ENCODE results near the gene PDZD2.
"Not testable (repeated sequence)": the region's sequence is repeated elsewhere in the genome, so short reads cannot be mapped to it uniquely, and the experiment has no call there.

Gene PDZD2

GRCh38 chr5:31732821-31733220, 93.9 kb downstream of the PDZD2 start:
- DNase-seq (ENCODE audit: low read depth in 2 of 2) = not testable (repeated sequence)

GRCh38 chr5:31733371-31733770, 94.4 kb downstream of the PDZD2 start:
- no peak for DNase-seq (ENCODE audit: low read depth in 2 of 2)

GRCh38 chr5:31736127-31736526, 97.2 kb downstream of the PDZD2 start:
- no peak for DNase-seq (ENCODE audit: low read depth in 2 of 2)

GRCh38 chr5:31738199-31738598, 99.3 kb downstream of the PDZD2 start:
- DNase-seq (ENCODE audit: low read depth in 2 of 2) = no peak

GRCh38 chr5:31741496-31741895, 102.6 kb downstream of the PDZD2 start:
- no peak for DNase-seq (ENCODE audit: low read depth in 2 of 2)

GRCh38 chr5:31743678-31744077, 104.7 kb downstream of the PDZD2 start:
- DNase-seq (ENCODE audit: low read depth in 2 of 2) = no peak

- DNase-seq (ENCODE audit: low read depth in 2 of 2) = no peak
Measured at GRCh38 chr5:31748458-31749172, 109.7 kb downstream of the PDZD2 start.

- no peak for DNase-seq (ENCODE audit: low read depth in 2 of 2)
Measured at GRCh38 chr5:31750215-31750614, 111.3 kb downstream of the PDZD2 start.

- DNase-seq (ENCODE audit: low read depth in 2 of 2) = no peak
Measured at GRCh38 chr5:31751610-31752009, 112.7 kb downstream of the PDZD2 start.

GRCh38 chr5:31753700-31754357, 114.9 kb downstream of the PDZD2 start:
- no peak for DNase-seq (ENCODE audit: low read depth in 2 of 2)

- no peak for DNase-seq (ENCODE audit: low read depth in 2 of 2)
Measured at GRCh38 chr5:31754358-31754704, 115.4 kb downstream of the PDZD2 start.

- DNase-seq (ENCODE audit: low read depth in 2 of 2) = no peak
Measured at GRCh38 chr5:31754741-31755675, 116.1 kb downstream of the PDZD2 start.

GRCh38 chr5:31755676-31756230, 116.8 kb downstream of the PDZD2 start:
- no peak for DNase-seq (ENCODE audit: low read depth in 2 of 2)

GRCh38 chr5:31757806-31758205, 118.9 kb downstream of the PDZD2 start:
- DNase-seq (ENCODE audit: low read depth in 2 of 2) = no peak

- no peak for DNase-seq (ENCODE audit: low read depth in 2 of 2)
Measured at GRCh38 chr5:31758803-31759425, 120.0 kb downstream of the PDZD2 start.

- DNase-seq (ENCODE audit: low read depth in 2 of 2) = no peak
Measured at GRCh38 chr5:31759925-31760324, 121.0 kb downstream of the PDZD2 start.

- no peak for DNase-seq (ENCODE audit: low read depth in 2 of 2)
Measured at GRCh38 chr5:31761877-31762276, 122.9 kb downstream of the PDZD2 start.

- no peak for DNase-seq (ENCODE audit: low read depth in 2 of 2)
Measured at GRCh38 chr5:31763424-31763823, 124.5 kb downstream of the PDZD2 start.

GRCh38 chr5:31764687-31765086, 125.8 kb downstream of the PDZD2 start:
- DNase-seq (ENCODE audit: low read depth in 2 of 2) = not testable (repeated sequence)

- DNase-seq (ENCODE audit: low read depth in 2 of 2) = no peak
Measured at GRCh38 chr5:31767335-31768031, 128.6 kb downstream of the PDZD2 start.

GRCh38 chr5:31768046-31768445, 129.1 kb downstream of the PDZD2 start:
- no peak for DNase-seq (ENCODE audit: low read depth in 2 of 2)

All from stimulated activated CD8-positive, alpha-beta memory T cell treated with anti-CD3 and anti-CD28 coated beads, Interleukin-7, amount 100 ng/mL, for 4 hours (primary cell).